Body of pancreas (tissue), 4 donors: ENCODE measurements around the gene WWOX.

Experiments
- CTCF ChIP-seq, 7 experiments: fragments of 450-650 bp in 4 of 7; fragments of 200-600 bp in 3 of 7; sonication (generic) in 3 of 7; IDR thresholded peaks; one replicate each; pipeline ENCODE4 v1.5.1; 2016 to 2019; ENCODE audit warnings: antibody characterized with exemption in 7 of 7
- POLR2A ChIP-seq, 3 donors: fragments of 450-650 bp; IDR thresholded peaks; one replicate each; pipeline ENCODE4 v1.6.1; 2016; ENCODE audit warnings: antibody characterized with exemption in 3 of 3, mild to moderate bottlenecking in 2 of 3

- TF ChIP-seq CTCF (IDR thresholded peaks at IDR 0.05) = no peak
- TF ChIP-seq POLR2A (IDR thresholded peaks at IDR 0.05) = no peak
Measured at GRCh38 chr16:79131321-79132075, 1032.0 kb downstream of the WWOX start.
